ENCODE measurements around the gene PABPN1L. TPM values are rescaled to one million over a fixed set of nuclear protein-coding genes. Genes with fewer than 3 reads are reported as not detected.

The PABPN1L gene
- total and polyA plus RNA-seq, 9 of the 15 experiments (the other 6 are each of a cell fraction or from before 2014, with no cell fraction given), result 0.11 to 0.32 TPM; not detected in 7

DNA sequence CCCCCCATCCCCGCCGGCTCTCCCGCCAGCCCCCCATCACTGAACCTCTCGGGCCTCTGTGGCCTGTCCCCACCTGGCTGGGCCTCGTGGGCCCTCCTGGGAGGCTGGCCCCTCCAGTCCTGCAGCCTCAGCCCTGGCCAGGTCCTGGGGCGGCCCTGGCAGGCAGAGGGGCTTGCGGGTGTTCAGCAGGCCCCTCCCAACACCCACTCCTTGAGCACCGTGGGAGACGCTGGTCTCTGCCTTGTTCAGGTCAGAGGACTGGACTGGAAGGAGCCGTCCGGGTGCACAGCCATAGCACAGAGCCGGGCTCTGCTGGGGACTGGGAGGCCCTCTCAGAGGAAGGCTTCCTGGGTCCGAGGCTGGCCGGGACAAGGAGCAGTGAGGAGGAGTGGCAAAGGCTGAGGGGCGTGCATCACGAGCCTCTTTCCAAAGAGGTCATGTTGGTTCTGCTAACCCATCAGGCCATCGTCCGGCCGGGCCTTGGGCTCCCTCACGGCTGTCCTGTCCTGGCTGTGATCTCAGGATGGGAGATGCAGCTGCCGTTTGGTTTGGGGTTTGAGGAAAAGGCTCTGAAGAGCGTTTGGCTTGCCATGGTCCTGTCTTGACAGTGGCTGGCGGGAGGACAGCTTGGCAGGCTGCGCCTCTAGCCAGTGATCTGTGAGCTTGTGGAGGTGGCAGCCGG is 6.3 kb upstream of the PABPN1L start (continued):
- peak; percentile 15; the same call in 1 of the 2 replicates for TF ChIP-seq MBD2 (IDR thresholded peaks at IDR 0.05; ENCODE audit: borderline replicate concordance, low read depth)
- TF ChIP-seq SUPT5H (IDR thresholded peaks at IDR 0.05), result peak; percentile 55

DNA sequence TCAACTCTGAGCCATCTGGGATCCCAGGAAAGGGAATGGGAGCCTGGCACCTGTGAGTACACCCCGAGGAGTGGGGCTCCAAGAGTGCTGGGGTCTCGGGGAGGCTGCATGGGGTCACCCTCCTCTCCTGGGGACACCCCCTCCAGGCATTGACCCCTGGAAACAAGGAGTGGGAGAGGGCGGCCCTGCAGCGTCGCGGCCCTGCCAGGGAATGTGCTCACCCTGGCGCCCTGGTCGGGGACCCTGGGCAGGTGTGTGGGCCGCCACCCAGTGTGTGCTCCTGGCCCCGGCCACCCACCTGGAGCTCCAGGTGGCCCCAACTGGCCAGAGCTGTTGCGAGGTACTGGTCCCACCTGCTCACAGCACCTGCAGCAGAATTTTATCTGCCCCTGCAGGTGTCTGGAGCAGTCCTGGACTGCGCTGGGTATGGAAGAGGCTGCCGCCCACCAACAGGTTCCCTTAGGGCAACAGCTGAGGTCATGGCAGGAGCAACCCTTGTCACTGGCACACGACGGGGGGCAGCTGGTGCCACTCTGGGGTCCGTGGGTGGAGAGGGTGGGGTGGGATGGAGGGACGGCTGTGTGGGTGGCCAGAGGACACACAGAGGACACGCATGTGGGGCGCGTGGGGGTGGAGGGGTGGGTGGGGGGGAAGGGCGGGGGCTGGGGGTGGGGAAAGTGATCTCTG is 5.4 kb upstream of the PABPN1L start:
- no TSS peak for BruUV-seq (replicated peaks)
- ChIA-PET POLR2A (interaction anchor here (0.6 to 1.7 kb wide), 3 partner anchors 14 to 1061 kb away, joined by 3 to 10 read pairs (median 4); no protein-coding TSS in a partner anchor), CTCF (ENCODE audit: low intra/inter-chr PET ratio) (no interaction called here)
- Histone ChIP-seq H3K4me3 (no peak overlapping the region), H3K79me2 (ENCODE audit: control insufficient read depth, insufficient read depth, low read length) (no peaks in the 10 kb centered on the region), H3K9ac (ENCODE audit: insufficient read depth in 1 of 2, low read depth in 2 of 2, low read length in 2 of 2) (peak overlapping the region; percentile 45 to 57; a peak in 2 of 4 replicates), H3K9me1 (ENCODE audit: control insufficient read depth, insufficient read depth, low read length) (peaks cover 9% of the 10 kb centered on the region), H3K9me3 (replicated peaks; ENCODE audit: control insufficient read depth, insufficient read depth, low read depth, low read length) (no peaks in the 10 kb centered on the region), H4K20me1 (replicated peaks; ENCODE audit: control insufficient read depth, insufficient read depth, low read length) (peaks cover 12% of the 10 kb centered on the region; the same call in 1 of the 2 replicates), H2AFZ (ENCODE audit: low read depth, low read length) (no peak overlapping the region), H3K27ac (ENCODE audit: extremely low read depth, low read depth, low read length) (no peak overlapping the region), H3K36me3 (ENCODE audit: control insufficient read depth, insufficient read depth, low read length) (peaks cover 30% of the 10 kb centered on the region; the same call in 2 of the 3 replicates), H3K4me1 (replicated peaks in 1 of 2; ENCODE audit: control insufficient read depth in 2 of 2, insufficient read depth in 2 of 2, low read length in 2 of 2) (peaks cover 14 to 65% of the 10 kb centered on the region in 2 experiments; a peak in 4 of 5 replicates), H3K27me3 (ENCODE audit: control insufficient read depth in 2 of 2, insufficient read depth in 2 of 2, low read length in 2 of 2) (no peaks in the 10 kb centered on the region), H3K4me2 (ENCODE audit: insufficient read depth, low read length) (0 out of 2 replicates have a peak overlapping the region, but pooled peaks have one; percentile 64)
- WGBS (ENCODE audit: insufficient coverage, low coverage, missing lambda C conversion rate), result 71% methylated on average over 15 of the region's 21 CpGs
- DNase-seq (ENCODE audit: extremely low read depth in 1 of 4, low spot score in 3 of 4) (peak in 1 of 4 experiments; percentile 54), FAIRE-seq (no peak), ATAC-seq (peak; percentile 2; the same call in 2 of the 3 replicates)
- intact Hi-C loops (cut with micrococcal nuclease) (no loop called here), in situ Hi-C loops (cut with MboI) (no loop called here)
- no peak for TF ChIP-seq HINFP (tag; conservative IDR thresholded peaks at IDR 0.05; ENCODE audit: low read depth)
- no peak for TF ChIP-seq TBL1XR1 (IDR thresholded peaks at IDR 0.05; ENCODE audit: low read length in 2 of 2)
- TF ChIP-seq FIP1L1 (IDR thresholded peaks at IDR 0.05; ENCODE audit: low read depth, low read length, poor library complexity, severe bottlenecking), result peak; percentile 21
- 0 out of 2 replicates have a peak, but pooled peaks have one; percentile 13 for TF ChIP-seq POLR2A (conservative IDR thresholded peaks at IDR 0.05)
- TF ChIP-seq EGR1 (conservative IDR thresholded peaks at IDR 0.05), result peak; percentile 49
- TF ChIP-seq BCL6 (CRISPR knock-in tag; IDR thresholded peaks at IDR 0.05), result no peak
- TF ChIP-seq ZNF431 (CRISPR knock-in tag; IDR thresholded peaks at IDR 0.05), result 0 out of 2 replicates have a peak, but pooled peaks have one; percentile 19
- peak; percentile 87 for TF ChIP-seq POLR2G (IDR thresholded peaks at IDR 0.05; ENCODE audit: low read depth, low read length)
- TF ChIP-seq AFF4 (CRISPR knock-in tag; IDR thresholded peaks at IDR 0.05), result 0 out of 2 replicates have a peak, but pooled peaks have one; percentile 11
- no peak for TF ChIP-seq ZC3H4 (CRISPR knock-in tag; IDR thresholded peaks at IDR 0.05; ENCODE audit: borderline replicate concordance)
- peak; percentile 27; the same call in 1 of the 2 replicates for TF ChIP-seq CBFA2T2 (conservative IDR thresholded peaks at IDR 0.05)
- peak; percentile 42 for TF ChIP-seq CBFA2T3 (IDR thresholded peaks at IDR 0.05)
- TF ChIP-seq E2F3 (CRISPR knock-in tag; IDR thresholded peaks at IDR 0.05), result no peak
- peak; percentile 15; the same call in 1 of the 2 replicates for TF ChIP-seq SUPT5H (IDR thresholded peaks at IDR 0.05)

Measured in K562 (cell line).